GM18507 (cell line): ENCODE results near the gene ZNF532.
"Not testable (repeated sequence)": the region's sequence is repeated elsewhere in the genome, so short reads cannot be mapped to it uniquely, and the experiment has no call there.

Source experiments
- DNase-seq: peaks from one replicate; pipeline ENCODE4 v3.0.0; 2011; ENCODE audit warnings: low read depth; ENCODE audit not compliant: insufficient read length; ENCODE audit errors: extremely low spot score
- FAIRE-seq: peaks from 2 replicates; lab custom pipeline; 2011; peaks lifted over from hg19 to GRCh38; lab: Jason Lieb, UNC

ZNF532 gene

GRCh38 chr18:58864146-58865032, at the start of gene ZNF532:
TSS of gene ZNF532 (plus strand) at chr18:58864877. CDS start in a region left out here.
- no peak for FAIRE-seq
- no peak for DNase-seq

- FAIRE-seq, result peak; percentile 36
- no peak for DNase-seq
Measured at GRCh38 chr18:58819051-58819450, 45.6 kb upstream of the ZNF532 start.

GRCh38 chr18:58820251-58820650, 44.4 kb upstream of the ZNF532 start:
- DNase-seq (no peak), FAIRE-seq (no peak)

GRCh38 chr18:58822944-58823343, 41.7 kb upstream of the ZNF532 start:
- no peak for FAIRE-seq

GRCh38 chr18:58823412-58823811, 41.3 kb upstream of the ZNF532 start:
- no peak for DNase-seq
- no peak for FAIRE-seq

More at GRCh38 chr18:58822944-58823343, 41.7 kb upstream of the ZNF532 start:
- DNase-seq, result no peak

GRCh38 chr18:58826926-58827325, 37.8 kb upstream of the ZNF532 start:
- not testable (repeated sequence) for DNase-seq

GRCh38 chr18:58827428-58827827, 37.2 kb upstream of the ZNF532 start:
- no peak for DNase-seq
- FAIRE-seq, result no peak

More at GRCh38 chr18:58826926-58827325, 37.8 kb upstream of the ZNF532 start:
- FAIRE-seq, result not testable (repeated sequence)

- FAIRE-seq, result no peak
- no peak for DNase-seq
Measured at GRCh38 chr18:58827886-58828285, 36.8 kb upstream of the ZNF532 start.

- DNase-seq, result no peak
- no peak for FAIRE-seq
Measured at GRCh38 chr18:58828399-58829121, 36.1 kb upstream of the ZNF532 start.

- no peak for DNase-seq
- no peak for FAIRE-seq
Measured at GRCh38 chr18:58829263-58829662, 35.4 kb upstream of the ZNF532 start.

- DNase-seq, FAIRE-seq: not testable (repeated sequence)
Measured at GRCh38 chr18:58829886-58830285, 34.8 kb upstream of the ZNF532 start.

GRCh38 chr18:58831606-58832005, 33.1 kb upstream of the ZNF532 start:
- DNase-seq, result no peak
- no peak for FAIRE-seq

GRCh38 chr18:58838165-58838860, 26.4 kb upstream of the ZNF532 start:
- FAIRE-seq (no peak), DNase-seq (no peak)

- DNase-seq, result no peak
- no peak for FAIRE-seq
Measured at GRCh38 chr18:58838946-58839345, 25.7 kb upstream of the ZNF532 start.

GRCh38 chr18:58842978-58843687, 21.5 kb upstream of the ZNF532 start:
- DNase-seq (no peak), FAIRE-seq (no peak)

GRCh38 chr18:58843688-58844035, 21.0 kb upstream of the ZNF532 start:
- FAIRE-seq, result no peak
- DNase-seq, result no peak

GRCh38 chr18:58844871-58845270, 19.8 kb upstream of the ZNF532 start:
- DNase-seq, result no peak
- FAIRE-seq, result no peak

GRCh38 chr18:58845928-58846724, 18.6 kb upstream of the ZNF532 start:
- FAIRE-seq, result no peak
- no peak for DNase-seq
